Measurements from ENCODE around the gene PTPN23. TPM values are rescaled to one million over a fixed set of nuclear protein-coding genes. Genes with fewer than 3 reads are reported as not detected.

PTPN23 gene
- polyA plus RNA-seq, 3 donors = 1.2 to 13.7 (median 1.3) TPM

GRCh38 chr3:47406762-47407149 is 25.9 kb downstream of the PTPN23 start:
- no peak for DNase-seq
- no peaks in the 10 kb centered on the region for H3K9me3 ChIP-seq (replicated peaks in 1 of 2; ENCODE audit: control insufficient read depth in 1 of 2, insufficient read depth in 1 of 2, low read length in 2 of 2)
- peaks cover 70 to 89% of the 10 kb centered on the region in 2 donors for H3K36me3 ChIP-seq (replicated peaks in 1 of 2; ENCODE audit: control insufficient read depth in 1 of 2, insufficient read depth in 2 of 2, low read length in 2 of 2)
- Mint-ChIP-seq H3K36me3 (peaks cover 45 to 80% of the 10 kb centered on the region in 2 donors), H3K27me3 (ENCODE audit: low read depth in 3 of 3) (no peaks in the 10 kb centered on the region), H3K4me3 (no peak overlapping the region), H3K4me1 (peaks cover 12% of the 10 kb centered on the region), H3K27ac (peak overlapping the region in 2 of 7 donors; percentile 61 to 77), H3K9me3 (peaks cover 0 to 3% (median 0%) of the 10 kb centered on the region in 7 donors)
- no peak overlapping the region for H3K4me3 ChIP-seq (replicated peaks in 1 of 3; ENCODE audit: low read depth in 2 of 3, low read length in 3 of 3)
- peaks cover 56% of the 10 kb centered on the region for H4K20me1 ChIP-seq (ENCODE audit: insufficient read depth, low read length)
- H3K4me2 ChIP-seq (replicated peaks; ENCODE audit: extremely low read depth, low read length, poor library complexity, severe bottlenecking) = no peak overlapping the region
- peaks cover 9 to 12% of the 10 kb centered on the region in 2 donors for H3K4me1 ChIP-seq (ENCODE audit: control insufficient read depth in 1 of 2, insufficient read depth in 2 of 2, low read length in 2 of 2)
- peak overlapping the region; percentile 21 for H3K9ac ChIP-seq (ENCODE audit: insufficient read depth, low read length, poor library complexity, severe bottlenecking)
- 84% methylated on average over 5 of the region's 9 CpGs for WGBS (ENCODE audit: insufficient coverage)
- no peak for TF ChIP-seq CTCF (IDR thresholded peaks at IDR 0.05)
- H3K27me3 ChIP-seq (ENCODE audit: control insufficient read depth in 2 of 2, insufficient read depth in 2 of 2, low read length in 2 of 2) = no peaks in the 10 kb centered on the region
- H2AFZ ChIP-seq (ENCODE audit: insufficient read depth, low read depth, low read length, poor library complexity, severe bottlenecking) = no peak overlapping the region
- intact Hi-C loops (cut with micrococcal nuclease) = no loop called here
- H3K79me2 ChIP-seq (ENCODE audit: insufficient read depth, low read length) = peaks cover 7% of the 10 kb centered on the region
- peak overlapping the region in 1 of 2 donors; percentile 20 for H3K27ac ChIP-seq (ENCODE audit: low read depth in 1 of 2, low read length in 2 of 2)

GRCh38 chr3:47407237-47407636 is 26.4 kb downstream of the PTPN23 start:
- peaks cover 5% of the 10 kb centered on the region for H3K79me2 ChIP-seq (ENCODE audit: insufficient read depth, low read length)
- Mint-ChIP-seq H3K9me3 (peaks cover 0 to 3% (median 0%) of the 10 kb centered on the region in 7 donors), H3K36me3 (peaks cover 48 to 83% of the 10 kb centered on the region in 2 donors), H3K27me3 (ENCODE audit: low read depth in 3 of 3) (no peaks in the 10 kb centered on the region), H3K27ac (no peak overlapping the region), H3K4me1 (peaks cover 12% of the 10 kb centered on the region), H3K4me3 (no peak overlapping the region)
- no peaks in the 10 kb centered on the region for H3K27me3 ChIP-seq (ENCODE audit: control insufficient read depth in 2 of 2, insufficient read depth in 2 of 2, low read length in 2 of 2)
- intact Hi-C loops (cut with micrococcal nuclease) = no loop called here
- H3K9ac ChIP-seq (ENCODE audit: insufficient read depth, low read length, poor library complexity, severe bottlenecking) = no peak overlapping the region
- H3K4me2 ChIP-seq (replicated peaks; ENCODE audit: extremely low read depth, low read length, poor library complexity, severe bottlenecking) = no peak overlapping the region
- H3K27ac ChIP-seq (ENCODE audit: low read depth in 1 of 2, low read length in 2 of 2) = peak overlapping the region in 1 of 2 donors; percentile 20
- no peaks in the 10 kb centered on the region for H3K9me3 ChIP-seq (replicated peaks in 1 of 2; ENCODE audit: control insufficient read depth in 1 of 2, insufficient read depth in 1 of 2, low read length in 2 of 2)
- TF ChIP-seq CTCF (IDR thresholded peaks at IDR 0.05) = no peak
- no peak overlapping the region for H2AFZ ChIP-seq (ENCODE audit: insufficient read depth, low read depth, low read length, poor library complexity, severe bottlenecking)
- no peak for DNase-seq
- H3K4me3 ChIP-seq (replicated peaks in 1 of 3; ENCODE audit: low read depth in 2 of 3, low read length in 3 of 3) = no peak overlapping the region
- peaks cover 54% of the 10 kb centered on the region for H4K20me1 ChIP-seq (ENCODE audit: insufficient read depth, low read length)
- H3K36me3 ChIP-seq (replicated peaks in 1 of 2; ENCODE audit: control insufficient read depth in 1 of 2, insufficient read depth in 2 of 2, low read length in 2 of 2) = peaks cover 73 to 92% of the 10 kb centered on the region in 2 donors
- WGBS (ENCODE audit: insufficient coverage) = 93% methylated on average over 3 of the region's 7 CpGs
- H3K4me1 ChIP-seq (ENCODE audit: control insufficient read depth in 1 of 2, insufficient read depth in 2 of 2, low read length in 2 of 2) = peaks cover 9 to 12% of the 10 kb centered on the region in 2 donors
